CD4-positive, alpha-beta T cell treated with Interleukin-4 for 4 hours (primary cell): Measurements from ENCODE around the gene TACR2.

ENCODE experiments used
- DNase-seq: peaks from one replicate; pipeline ENCODE4 v3.0.0-alpha.2; 2020

Gene TACR2

DNA sequence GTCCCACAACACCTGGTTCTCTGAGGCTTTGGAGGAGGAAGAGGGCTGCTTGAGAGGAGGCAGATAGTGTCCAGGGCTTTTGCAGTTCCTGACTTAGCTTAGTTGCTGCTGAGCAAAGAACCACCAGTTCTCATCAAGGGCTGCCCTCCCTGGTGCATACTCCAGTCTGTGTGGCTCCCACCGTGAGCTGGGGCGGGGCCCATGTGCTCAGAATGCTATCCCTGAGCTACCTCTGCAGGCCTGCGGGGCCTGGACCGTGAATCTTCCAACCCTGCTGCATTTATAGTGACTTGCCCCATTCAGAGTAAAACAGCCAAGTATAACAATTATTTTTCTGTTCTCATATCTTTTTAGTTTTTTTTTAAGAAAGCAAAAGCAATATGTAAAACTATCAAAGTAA is 49.2 kb downstream of the TACR2 start:
- no peak for DNase-seq

DNA sequence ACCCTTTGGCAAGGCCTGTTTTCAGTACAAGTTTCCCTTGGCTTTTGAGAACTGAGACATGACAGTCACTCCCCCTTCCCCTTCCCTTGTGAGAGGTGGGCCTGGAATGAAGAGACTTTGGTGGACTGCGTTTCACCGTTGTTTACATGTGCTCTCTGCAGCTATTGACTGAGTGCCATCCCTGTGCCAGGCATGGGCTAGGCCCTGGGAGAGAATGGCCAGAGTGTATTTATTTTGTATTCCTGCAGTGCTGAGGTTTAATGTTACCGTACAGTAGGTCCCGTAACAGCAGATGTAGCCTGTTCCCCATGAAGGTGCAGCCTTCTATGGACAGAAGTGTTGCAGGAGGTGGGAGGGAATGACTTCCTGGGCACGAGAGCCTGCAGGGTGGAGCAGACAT is 50.0 kb downstream of the TACR2 start:
- DNase-seq: no peak

DNA sequence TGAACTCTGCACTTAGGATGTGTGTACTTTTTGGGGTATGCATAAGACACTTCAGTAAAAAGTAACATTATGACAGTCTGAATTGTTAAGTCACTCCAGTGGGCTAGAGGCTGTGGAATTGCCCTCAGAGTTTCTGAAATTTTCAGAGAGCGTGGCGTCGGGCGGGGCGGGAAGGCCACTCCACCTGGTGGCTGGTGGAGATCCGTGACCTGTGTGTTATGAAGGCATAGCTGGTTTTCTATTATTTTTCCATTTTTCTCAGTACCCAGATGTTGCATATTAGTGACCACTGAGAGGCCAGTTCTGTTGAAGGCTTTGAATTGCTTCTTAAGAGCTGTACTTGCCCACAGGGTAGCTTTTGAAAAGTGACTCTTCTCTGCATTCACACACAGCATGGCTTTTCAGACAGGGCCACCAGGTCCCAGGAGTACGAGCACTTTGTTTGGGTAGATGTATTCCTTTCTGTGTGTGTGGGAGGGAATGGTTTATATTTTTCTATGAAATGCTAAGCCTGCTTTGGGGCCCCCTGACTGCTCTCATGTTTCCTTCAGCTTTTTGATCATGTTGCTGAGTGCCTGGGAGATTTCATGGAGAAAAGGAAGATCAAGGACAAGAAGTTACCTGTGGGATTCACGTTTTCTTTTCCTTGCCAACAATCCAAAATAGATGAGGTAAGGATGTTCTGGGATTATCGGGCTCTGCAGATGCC is 52.3 kb downstream of the TACR2 start:
- DNase-seq: no peak

- no peak for DNase-seq
These were observed 53.1 kb downstream of the TACR2 start for GRCh38 chr10:69363666-69364065.

- peak; percentile 23 for DNase-seq
These were observed 54.2 kb downstream of the TACR2 start for GRCh38 chr10:69362471-69362954.

GRCh38 chr10:69361303-69361614 is 55.5 kb downstream of the TACR2 start:
- no peak for DNase-seq

GRCh38 chr10:69360485-69361302 is 56.0 kb downstream of the TACR2 start:
- no peak for DNase-seq

DNA sequence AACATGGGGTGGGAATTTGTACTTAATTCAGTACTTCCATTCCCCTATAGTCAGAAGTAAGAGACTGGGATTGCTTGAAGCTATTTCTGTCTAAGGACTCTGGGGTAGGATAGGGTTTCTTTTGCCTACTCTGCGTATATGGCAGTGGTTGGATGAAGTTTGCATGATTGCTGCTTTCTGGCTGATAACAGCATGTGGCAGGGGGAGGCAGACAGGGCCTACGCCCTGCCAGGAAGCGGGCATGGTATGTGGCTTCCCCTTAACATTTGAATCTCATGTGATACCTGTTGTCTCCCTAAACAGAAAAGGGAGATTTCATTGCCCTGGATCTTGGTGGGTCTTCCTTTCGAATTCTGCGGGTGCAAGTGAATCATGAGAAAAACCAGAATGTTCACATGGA is 57.1 kb downstream of the TACR2 start:
- DNase-seq: peak; percentile 61

- DNase-seq: no peak
These were observed 57.6 kb downstream of the TACR2 start for GRCh38 chr10:69359148-69359547.

- no peak for DNase-seq
These were observed 58.4 kb downstream of the TACR2 start for GRCh38 chr10:69358148-69358795.

DNA sequence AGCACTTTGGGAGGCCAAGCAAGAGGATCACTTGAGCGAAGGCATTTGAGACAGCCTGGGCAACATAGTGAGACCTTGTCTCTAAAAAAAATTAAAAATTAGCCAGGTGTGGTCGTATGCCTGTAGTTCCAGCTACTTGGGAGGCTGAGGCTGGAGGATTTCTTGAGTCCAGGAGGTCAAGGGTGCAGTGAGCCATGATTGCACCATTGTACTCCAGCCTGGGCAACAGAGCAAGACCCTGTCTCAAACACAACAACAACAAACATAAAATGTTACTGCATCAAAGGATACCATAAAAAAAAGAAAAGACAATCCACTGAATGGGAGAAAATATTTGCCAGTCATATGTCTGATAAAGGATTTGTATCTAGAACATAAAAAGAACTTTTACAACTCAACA is 60.5 kb downstream of the TACR2 start:
- no peak for DNase-seq

- DNase-seq: no peak
These were observed 62.6 kb downstream of the TACR2 start for GRCh38 chr10:69353977-69354635.
